GM23338 (cell line): Measurements from ENCODE around the gene CEACAM19. TPM values are rescaled to one million over a fixed set of nuclear protein-coding genes. Genes with fewer than 3 reads are reported as not detected.

Experiments
- ATAC-seq: fragments of 200-7000 bp; cut with Tn5 transposase; 3 replicates; pipeline ENCODE4 v1.9.1; 2020
- DNase-seq: peaks from one replicate; pipeline ENCODE4 v3.0.0-alpha.2; 2015; ENCODE audit warnings: low spot score
- H2AFZ ChIP-seq: fragments of 200-600 bp; sonication (generic); 2 replicates; pipeline ENCODE4 v1.8.0; 2016; ENCODE audit warnings: antibody characterized with exemption, mild to moderate bottlenecking, moderate library complexity
- H3F3A ChIP-seq: fragments of 200-600 bp; sonication (generic); replicated peaks from 2 replicates; pipeline ENCODE4 v1.8.0; 2017; ENCODE audit warnings: antibody characterized with exemption, mixed run types, low read depth
- H3K27ac ChIP-seq: fragments of 200-600 bp; sonication (generic); 2 replicates; pipeline ENCODE4 v1.6.1; 2016; ENCODE audit warnings: low read depth
- H3K27me3 ChIP-seq: fragments of 200-600 bp; sonication (generic); 2 replicates; pipeline ENCODE4 v1.8.0; 2016; ENCODE audit warnings: mild to moderate bottlenecking, mixed run types, moderate library complexity; ENCODE audit not compliant: insufficient read depth
- H3K36me3 ChIP-seq: fragments of 200-600 bp; sonication (generic); 2 replicates; pipeline ENCODE4 v1.8.0; 2016; ENCODE audit warnings: mild to moderate bottlenecking; ENCODE audit not compliant: insufficient read depth
- H3K4me1 ChIP-seq: fragments of 200-600 bp; sonication (generic); 2 replicates; pipeline ENCODE4 v1.8.0; 2016; ENCODE audit warnings: mild to moderate bottlenecking, moderate library complexity; ENCODE audit not compliant: insufficient read depth
- H3K4me2 ChIP-seq: fragments of 200-600 bp; sonication (generic); 2 replicates; pipeline ENCODE4 v1.7.1; 2017; ENCODE audit warnings: mixed run types
- H3K4me3 ChIP-seq: fragments of 200-600 bp; sonication (generic); 2 replicates; pipeline ENCODE4 v1.6.1; 2016; ENCODE audit warnings: mixed run types
- H3K79me2 ChIP-seq: fragments of 200-600 bp; sonication (generic); replicated peaks from 2 replicates; pipeline ENCODE4 v1.8.0; 2017; ENCODE audit warnings: mild to moderate bottlenecking; ENCODE audit not compliant: insufficient read depth
- H3K9me2 ChIP-seq: fragments of 200-600 bp; sonication (generic); 2 replicates; pipeline ENCODE4 v1.8.0; 2017; ENCODE audit not compliant: insufficient read depth
- H4K20me1 ChIP-seq: fragments of 200-600 bp; sonication (generic); replicated peaks from 2 replicates; pipeline ENCODE4 v1.8.0; 2017; ENCODE audit warnings: mild to moderate bottlenecking; ENCODE audit not compliant: insufficient read depth
- H3K27ac Mint-ChIP-seq: 2 replicates; pipeline ENCODE4 v1.8.0; 2020; ENCODE audit warnings: inconsistent platforms, mild to moderate bottlenecking, moderate library complexity, mixed read lengths
- H3K27me3 Mint-ChIP-seq: 3 replicates; pipeline ENCODE4 v1.8.0; 2022; ENCODE audit warnings: low read depth, mild to moderate bottlenecking, moderate library complexity, mixed read lengths, inconsistent platforms; ENCODE audit not compliant: insufficient read depth, poor library complexity
- H3K36me3 Mint-ChIP-seq: 3 replicates; pipeline ENCODE4 v1.8.0; 2021; ENCODE audit warnings: low read depth, mild to moderate bottlenecking, inconsistent platforms, moderate library complexity, mixed read lengths
- H3K4me1 Mint-ChIP-seq: 3 replicates; pipeline ENCODE4 v1.8.0; 2020; ENCODE audit warnings: mild to moderate bottlenecking, inconsistent platforms, mixed read lengths
- H3K4me3 Mint-ChIP-seq: 3 replicates; pipeline ENCODE4 v1.8.0; 2021; ENCODE audit warnings: moderate library complexity, mild to moderate bottlenecking, inconsistent platforms, mixed read lengths
- H3K9me3 Mint-ChIP-seq: 3 replicates; pipeline ENCODE4 v1.8.0; 2020; ENCODE audit warnings: moderate library complexity, mild to moderate bottlenecking, inconsistent platforms, mixed read lengths
- CREB1 ChIP-seq: fragments of 250-450 bp; sonication (Bioruptor Pico); IDR thresholded peaks from 2 replicates; pipeline ENCODE4 v1.5.0; 2020; ENCODE audit warnings: low read depth, mild to moderate bottlenecking, moderate library complexity
- ETS1 ChIP-seq: IDR thresholded peaks from 2 replicates; pipeline ENCODE4 v1.6.1; 2016; ENCODE audit warnings: antibody characterized with exemption
- EZH2 ChIP-seq: fragments of 200-600 bp; sonication (generic); IDR thresholded peaks from one replicate; pipeline ENCODE4 v1.8.0; 2017; ENCODE audit warnings: antibody characterized with exemption, mild to moderate bottlenecking, low read depth; ENCODE audit not compliant: unreplicated experiment
- EZH2phosphoT487 ChIP-seq: fragments of 200-600 bp; sonication (generic); IDR thresholded peaks from one replicate; pipeline ENCODE4 v1.8.1; 2018; ENCODE audit warnings: antibody characterized with exemption; ENCODE audit not compliant: unreplicated experiment
- JUNB ChIP-seq: IDR thresholded peaks from one replicate; pipeline ENCODE4 v1.6.1; 2016; ENCODE audit warnings: antibody characterized with exemption; ENCODE audit not compliant: unreplicated experiment
- STAT1 ChIP-seq: IDR thresholded peaks from one replicate; pipeline ENCODE4 v1.6.1; 2016; ENCODE audit warnings: antibody characterized with exemption; ENCODE audit not compliant: unreplicated experiment
- polyA plus RNA-seq: library from polyadenylated mRNA; unstranded; fragments of >200 nt; fragmentation: Nextera tagmentation; extraction: Ambion mirVana; gene quantifications from 2 replicates; pipeline ENCODE4 v1.2.1, GENCODE V29; 2016
- total RNA-seq: library from RNA; depleted of rRNA; stranded (reverse); fragments of >200 nt; shearing (Covaris generic); gene quantifications from 2 replicates; pipeline ENCODE4 v1.2.3, GENCODE V29; 2014
- TF ChIP-seq, protein P1 (sequence below), 2 experiments: fragments of 200-600 bp in 1 of 2; sonication (generic) in 1 of 2; conservative IDR thresholded peaks; 2 replicates each; pipeline versions ENCODE4 v1.5.1 to v1.6.1; 2016 to 2017; ENCODE audit warnings: antibody characterized with exemption in 2 of 2, low read depth in 2 of 2, mild to moderate bottlenecking in 2 of 2, moderate library complexity in 1 of 2
- TF ChIP-seq, protein P2 (sequence below): fragments of 250-450 bp; sonication (Bioruptor Pico); IDR thresholded peaks from 2 replicates; pipeline ENCODE4 v1.5.0; 2020; ENCODE audit warnings: mild to moderate bottlenecking, moderate library complexity
- TF ChIP-seq, protein P3 (sequence below): IDR thresholded peaks from one replicate; pipeline ENCODE4 v1.6.1; 2018; ENCODE audit warnings: antibody characterized with exemption; ENCODE audit not compliant: unreplicated experiment

The CEACAM19 gene
- total and polyA plus RNA-seq, 2 experiments from 2014 or later = 0.38 to 0.76 TPM

DNA sequence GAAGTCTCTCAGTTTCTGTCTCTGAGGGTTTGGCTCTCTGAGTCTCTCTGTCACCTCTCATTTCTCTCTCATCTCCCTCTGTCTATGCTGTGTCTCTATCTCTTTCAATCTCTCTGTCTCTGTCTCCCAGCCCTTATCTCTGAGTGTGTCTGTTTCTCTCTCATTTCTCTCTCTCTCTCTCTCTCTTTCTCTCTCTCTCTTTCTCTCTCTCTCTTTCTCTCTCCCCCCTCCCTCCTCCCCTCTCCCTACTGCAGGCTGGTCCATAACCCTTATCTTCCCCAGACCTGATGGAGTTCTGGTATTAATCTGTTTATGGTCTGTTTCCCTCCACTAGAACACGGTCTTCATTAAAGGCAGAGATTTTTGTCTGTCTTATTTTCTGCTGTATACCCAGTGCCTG lies 28.9 kb upstream of the CEACAM19 start:
- Histone ChIP-seq H3K4me2 (no peak overlapping the region), H3K9me2 (no peaks in the 10 kb centered on the region), H4K20me1 (no peaks in the 10 kb centered on the region), H3K27ac (no peak overlapping the region), H3K27me3 (peaks cover 15% of the 10 kb centered on the region), H3K79me2 (peaks cover 11% of the 10 kb centered on the region), H3K36me3 (no peaks in the 10 kb centered on the region), H3F3A (no peaks in the 10 kb centered on the region; the same call in 1 of the 2 replicates), H2AFZ (no peak overlapping the region), H3K4me1 (peaks cover 3% of the 10 kb centered on the region; the same call in 1 of the 2 replicates), H3K4me3 (no peak overlapping the region)
- H3K9me3 Mint-ChIP-seq = no peaks in the 10 kb centered on the region; the same call in 2 of the 3 replicates
- H3K36me3 Mint-ChIP-seq = peaks cover 8% of the 10 kb centered on the region; the same call in 1 of the 3 replicates
- no peak overlapping the region for H3K27ac Mint-ChIP-seq
- DNase-seq = no peak
- peaks cover 11% of the 10 kb centered on the region for H3K27me3 Mint-ChIP-seq
- ATAC-seq = no peak
- TF ChIP-seq, protein P1, sequence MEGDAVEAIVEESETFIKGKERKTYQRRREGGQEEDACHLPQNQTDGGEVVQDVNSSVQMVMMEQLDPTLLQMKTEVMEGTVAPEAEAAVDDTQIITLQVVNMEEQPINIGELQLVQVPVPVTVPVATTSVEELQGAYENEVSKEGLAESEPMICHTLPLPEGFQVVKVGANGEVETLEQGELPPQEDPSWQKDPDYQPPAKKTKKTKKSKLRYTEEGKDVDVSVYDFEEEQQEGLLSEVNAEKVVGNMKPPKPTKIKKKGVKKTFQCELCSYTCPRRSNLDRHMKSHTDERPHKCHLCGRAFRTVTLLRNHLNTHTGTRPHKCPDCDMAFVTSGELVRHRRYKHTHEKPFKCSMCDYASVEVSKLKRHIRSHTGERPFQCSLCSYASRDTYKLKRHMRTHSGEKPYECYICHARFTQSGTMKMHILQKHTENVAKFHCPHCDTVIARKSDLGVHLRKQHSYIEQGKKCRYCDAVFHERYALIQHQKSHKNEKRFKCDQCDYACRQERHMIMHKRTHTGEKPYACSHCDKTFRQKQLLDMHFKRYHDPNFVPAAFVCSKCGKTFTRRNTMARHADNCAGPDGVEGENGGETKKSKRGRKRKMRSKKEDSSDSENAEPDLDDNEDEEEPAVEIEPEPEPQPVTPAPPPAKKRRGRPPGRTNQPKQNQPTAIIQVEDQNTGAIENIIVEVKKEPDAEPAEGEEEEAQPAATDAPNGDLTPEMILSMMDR (conservative IDR thresholded peaks at IDR 0.05; ENCODE audit: low read depth in 2 of 2) = no peak
- TF ChIP-seq JUNB = no peak
- TF ChIP-seq EZH2phosphoT487 = no peak
- TF ChIP-seq, protein P2, sequence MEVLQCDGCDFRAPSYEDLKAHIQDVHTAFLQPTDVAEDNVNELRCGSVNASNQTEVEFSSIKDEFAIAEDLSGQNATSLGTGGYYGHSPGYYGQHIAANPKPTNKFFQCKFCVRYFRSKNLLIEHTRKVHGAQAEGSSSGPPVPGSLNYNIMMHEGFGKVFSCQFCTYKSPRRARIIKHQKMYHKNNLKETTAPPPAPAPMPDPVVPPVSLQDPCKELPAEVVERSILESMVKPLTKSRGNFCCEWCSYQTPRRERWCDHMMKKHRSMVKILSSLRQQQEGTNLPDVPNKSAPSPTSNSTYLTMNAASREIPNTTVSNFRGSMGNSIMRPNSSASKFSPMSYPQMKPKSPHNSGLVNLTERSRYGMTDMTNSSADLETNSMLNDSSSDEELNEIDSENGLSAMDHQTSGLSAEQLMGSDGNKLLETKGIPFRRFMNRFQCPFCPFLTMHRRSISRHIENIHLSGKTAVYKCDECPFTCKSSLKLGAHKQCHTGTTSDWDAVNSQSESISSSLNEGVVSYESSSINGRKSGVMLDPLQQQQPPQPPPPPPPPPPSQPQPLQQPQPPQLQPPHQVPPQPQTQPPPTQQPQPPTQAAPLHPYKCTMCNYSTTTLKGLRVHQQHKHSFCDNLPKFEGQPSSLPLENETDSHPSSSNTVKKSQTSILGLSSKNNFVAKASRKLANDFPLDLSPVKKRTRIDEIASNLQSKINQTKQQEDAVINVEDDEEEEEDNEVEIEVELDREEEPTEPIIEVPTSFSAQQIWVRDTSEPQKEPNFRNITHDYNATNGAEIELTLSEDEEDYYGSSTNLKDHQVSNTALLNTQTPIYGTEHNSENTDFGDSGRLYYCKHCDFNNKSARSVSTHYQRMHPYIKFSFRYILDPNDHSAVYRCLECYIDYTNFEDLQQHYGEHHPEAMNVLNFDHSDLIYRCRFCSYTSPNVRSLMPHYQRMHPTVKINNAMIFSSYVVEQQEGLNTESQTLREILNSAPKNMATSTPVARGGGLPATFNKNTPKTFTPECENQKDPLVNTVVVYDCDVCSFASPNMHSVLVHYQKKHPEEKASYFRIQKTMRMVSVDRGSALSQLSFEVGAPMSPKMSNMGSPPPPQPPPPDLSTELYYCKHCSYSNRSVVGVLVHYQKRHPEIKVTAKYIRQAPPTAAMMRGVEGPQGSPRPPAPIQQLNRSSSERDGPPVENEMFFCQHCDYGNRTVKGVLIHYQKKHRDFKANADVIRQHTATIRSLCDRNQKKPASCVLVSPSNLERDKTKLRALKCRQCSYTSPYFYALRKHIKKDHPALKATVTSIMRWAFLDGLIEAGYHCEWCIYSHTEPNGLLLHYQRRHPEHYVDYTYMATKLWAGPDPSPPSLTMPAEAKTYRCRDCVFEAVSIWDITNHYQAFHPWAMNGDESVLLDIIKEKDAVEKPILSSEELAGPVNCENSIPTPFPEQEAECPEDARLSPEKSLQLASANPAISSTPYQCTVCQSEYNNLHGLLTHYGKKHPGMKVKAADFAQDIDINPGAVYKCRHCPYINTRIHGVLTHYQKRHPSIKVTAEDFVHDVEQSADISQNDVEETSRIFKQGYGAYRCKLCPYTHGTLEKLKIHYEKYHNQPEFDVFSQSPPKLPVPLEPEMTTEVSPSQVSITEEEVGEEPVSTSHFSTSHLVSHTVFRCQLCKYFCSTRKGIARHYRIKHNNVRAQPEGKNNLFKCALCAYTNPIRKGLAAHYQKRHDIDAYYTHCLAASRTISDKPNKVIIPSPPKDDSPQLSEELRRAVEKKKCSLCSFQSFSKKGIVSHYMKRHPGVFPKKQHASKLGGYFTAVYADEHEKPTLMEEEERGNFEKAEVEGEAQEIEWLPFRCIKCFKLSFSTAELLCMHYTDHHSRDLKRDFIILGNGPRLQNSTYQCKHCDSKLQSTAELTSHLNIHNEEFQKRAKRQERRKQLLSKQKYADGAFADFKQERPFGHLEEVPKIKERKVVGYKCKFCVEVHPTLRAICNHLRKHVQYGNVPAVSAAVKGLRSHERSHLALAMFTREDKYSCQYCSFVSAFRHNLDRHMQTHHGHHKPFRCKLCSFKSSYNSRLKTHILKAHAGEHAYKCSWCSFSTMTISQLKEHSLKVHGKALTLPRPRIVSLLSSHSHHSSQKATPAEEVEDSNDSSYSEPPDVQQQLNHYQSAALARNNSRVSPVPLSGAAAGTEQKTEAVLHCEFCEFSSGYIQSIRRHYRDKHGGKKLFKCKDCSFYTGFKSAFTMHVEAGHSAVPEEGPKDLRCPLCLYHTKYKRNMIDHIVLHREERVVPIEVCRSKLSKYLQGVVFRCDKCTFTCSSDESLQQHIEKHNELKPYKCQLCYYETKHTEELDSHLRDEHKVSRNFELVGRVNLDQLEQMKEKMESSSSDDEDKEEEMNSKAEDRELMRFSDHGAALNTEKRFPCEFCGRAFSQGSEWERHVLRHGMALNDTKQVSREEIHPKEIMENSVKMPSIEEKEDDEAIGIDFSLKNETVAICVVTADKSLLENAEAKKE = no peak
- no peak for TF ChIP-seq EZH2
- no peak for TF ChIP-seq STAT1
- TF ChIP-seq, protein P3, sequence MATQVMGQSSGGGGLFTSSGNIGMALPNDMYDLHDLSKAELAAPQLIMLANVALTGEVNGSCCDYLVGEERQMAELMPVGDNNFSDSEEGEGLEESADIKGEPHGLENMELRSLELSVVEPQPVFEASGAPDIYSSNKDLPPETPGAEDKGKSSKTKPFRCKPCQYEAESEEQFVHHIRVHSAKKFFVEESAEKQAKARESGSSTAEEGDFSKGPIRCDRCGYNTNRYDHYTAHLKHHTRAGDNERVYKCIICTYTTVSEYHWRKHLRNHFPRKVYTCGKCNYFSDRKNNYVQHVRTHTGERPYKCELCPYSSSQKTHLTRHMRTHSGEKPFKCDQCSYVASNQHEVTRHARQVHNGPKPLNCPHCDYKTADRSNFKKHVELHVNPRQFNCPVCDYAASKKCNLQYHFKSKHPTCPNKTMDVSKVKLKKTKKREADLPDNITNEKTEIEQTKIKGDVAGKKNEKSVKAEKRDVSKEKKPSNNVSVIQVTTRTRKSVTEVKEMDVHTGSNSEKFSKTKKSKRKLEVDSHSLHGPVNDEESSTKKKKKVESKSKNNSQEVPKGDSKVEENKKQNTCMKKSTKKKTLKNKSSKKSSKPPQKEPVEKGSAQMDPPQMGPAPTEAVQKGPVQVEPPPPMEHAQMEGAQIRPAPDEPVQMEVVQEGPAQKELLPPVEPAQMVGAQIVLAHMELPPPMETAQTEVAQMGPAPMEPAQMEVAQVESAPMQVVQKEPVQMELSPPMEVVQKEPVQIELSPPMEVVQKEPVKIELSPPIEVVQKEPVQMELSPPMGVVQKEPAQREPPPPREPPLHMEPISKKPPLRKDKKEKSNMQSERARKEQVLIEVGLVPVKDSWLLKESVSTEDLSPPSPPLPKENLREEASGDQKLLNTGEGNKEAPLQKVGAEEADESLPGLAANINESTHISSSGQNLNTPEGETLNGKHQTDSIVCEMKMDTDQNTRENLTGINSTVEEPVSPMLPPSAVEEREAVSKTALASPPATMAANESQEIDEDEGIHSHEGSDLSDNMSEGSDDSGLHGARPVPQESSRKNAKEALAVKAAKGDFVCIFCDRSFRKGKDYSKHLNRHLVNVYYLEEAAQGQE = no peak
- TF ChIP-seq ETS1 = no peak
- TF ChIP-seq CREB1 (CRISPR knock-in tag) = no peak
- no peak overlapping the region for H3K4me3 Mint-ChIP-seq
- H3K4me1 Mint-ChIP-seq = peaks cover 4% of the 10 kb centered on the region; the same call in 2 of the 3 replicates
